Neural progenitor cell (in vitro differentiated cells): ENCODE data around the gene GABBR2.

ENCODE experiments used
- EZH2 ChIP-seq: fragments of 200-600 bp; sonication (generic); IDR thresholded peaks from 2 replicates; pipeline ENCODE4 v1.6.1; 2017; ENCODE audit warnings: antibody characterized with exemption, mild to moderate bottlenecking, moderate library complexity
- EZH2phosphoT487 ChIP-seq: fragments of 200-600 bp; sonication (generic); IDR thresholded peaks from 2 replicates; pipeline ENCODE4 v1.6.1; 2017; ENCODE audit warnings: antibody characterized with exemption
- TF ChIP-seq, protein P1 (sequence below): fragments of 200-600 bp; sonication (generic); IDR thresholded peaks from 2 replicates; pipeline ENCODE4 v1.5.1; 2017; ENCODE audit warnings: antibody characterized with exemption, mild to moderate bottlenecking

DNA sequence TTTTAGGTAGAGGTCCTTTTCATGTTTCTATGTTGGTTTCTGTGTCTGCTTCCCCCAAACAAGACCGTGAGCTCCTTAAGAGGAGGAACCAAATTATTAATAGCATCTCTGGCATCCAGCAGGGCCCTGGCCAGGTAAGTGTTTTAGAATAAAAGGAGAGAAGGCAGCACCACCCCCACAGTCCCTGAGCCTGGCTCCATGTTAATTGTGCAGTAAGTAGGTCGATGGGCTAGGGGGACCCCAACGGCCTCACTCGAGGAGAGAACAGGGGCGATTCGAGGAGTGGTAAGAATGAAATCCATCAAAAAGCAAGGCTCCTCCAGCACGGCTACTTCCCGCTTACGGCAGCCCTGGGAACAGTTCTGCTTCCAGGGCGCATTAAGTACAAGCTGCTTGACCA is 67.0 kb downstream of the GABBR2 start:
- TF ChIP-seq, protein P1, sequence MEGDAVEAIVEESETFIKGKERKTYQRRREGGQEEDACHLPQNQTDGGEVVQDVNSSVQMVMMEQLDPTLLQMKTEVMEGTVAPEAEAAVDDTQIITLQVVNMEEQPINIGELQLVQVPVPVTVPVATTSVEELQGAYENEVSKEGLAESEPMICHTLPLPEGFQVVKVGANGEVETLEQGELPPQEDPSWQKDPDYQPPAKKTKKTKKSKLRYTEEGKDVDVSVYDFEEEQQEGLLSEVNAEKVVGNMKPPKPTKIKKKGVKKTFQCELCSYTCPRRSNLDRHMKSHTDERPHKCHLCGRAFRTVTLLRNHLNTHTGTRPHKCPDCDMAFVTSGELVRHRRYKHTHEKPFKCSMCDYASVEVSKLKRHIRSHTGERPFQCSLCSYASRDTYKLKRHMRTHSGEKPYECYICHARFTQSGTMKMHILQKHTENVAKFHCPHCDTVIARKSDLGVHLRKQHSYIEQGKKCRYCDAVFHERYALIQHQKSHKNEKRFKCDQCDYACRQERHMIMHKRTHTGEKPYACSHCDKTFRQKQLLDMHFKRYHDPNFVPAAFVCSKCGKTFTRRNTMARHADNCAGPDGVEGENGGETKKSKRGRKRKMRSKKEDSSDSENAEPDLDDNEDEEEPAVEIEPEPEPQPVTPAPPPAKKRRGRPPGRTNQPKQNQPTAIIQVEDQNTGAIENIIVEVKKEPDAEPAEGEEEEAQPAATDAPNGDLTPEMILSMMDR: no peak
- TF ChIP-seq EZH2: no peak
- no peak for TF ChIP-seq EZH2phosphoT487
